ENCODE results near the gene PTPRN2.

The PTPRN2 gene

GRCh38 chr7:158422196-158422886 is 165.3 kb downstream of the PTPRN2 start:
- Histone ChIP-seq H3K23ac (ENCODE audit: low read depth, low read length, poor library complexity) (no peak overlapping the region), H3K18ac (ENCODE audit: low read length) (no peak overlapping the region), H3K27ac (replicated peaks; ENCODE audit: low read length) (no peak overlapping the region), H2AK5ac (ENCODE audit: low read depth, low read length) (no peak overlapping the region), H2BK120ac (ENCODE audit: low read depth, low read length) (no peak overlapping the region), H2BK5ac (ENCODE audit: low read length) (no peak overlapping the region), H2BK12ac (ENCODE audit: low read length) (no peak overlapping the region), H3K4ac (ENCODE audit: low read length) (no peak overlapping the region), H2AFZ (ENCODE audit: low read length) (no peak overlapping the region), H3K79me1 (ENCODE audit: low read depth, low read length) (no peaks in the 10 kb centered on the region), H3K9me3 (replicated peaks in 1 of 2; ENCODE audit: control insufficient read depth in 2 of 2, insufficient read depth in 1 of 2, low read depth in 1 of 2, low read length in 2 of 2) (no peaks in the 10 kb centered on the region), H3K14ac (ENCODE audit: low read length) (no peak overlapping the region), H3K4me3 (ENCODE audit: low read length in 2 of 2) (no peak overlapping the region), H3K36me3 (replicated peaks in 1 of 2; ENCODE audit: control insufficient read depth in 2 of 2, insufficient read depth in 2 of 2, low read length in 2 of 2) (no peaks in the 10 kb centered on the region), H3K4me1 (ENCODE audit: control insufficient read depth in 2 of 2, insufficient read depth in 1 of 2, low read depth in 1 of 2, low read length in 2 of 2) (no peaks in the 10 kb centered on the region), H4K8ac (ENCODE audit: low read depth, low read length) (no peak overlapping the region), H3K4me2 (ENCODE audit: insufficient read depth, low read length, poor library complexity, severe bottlenecking) (no peak overlapping the region), H4K91ac (ENCODE audit: low read depth, low read length, poor library complexity) (no peak overlapping the region), H3K9ac (ENCODE audit: low read depth, low read length, poor library complexity) (no peak overlapping the region), H2BK15ac (ENCODE audit: low read length) (no peak overlapping the region), H3K27me3 (ENCODE audit: control insufficient read depth in 3 of 3, insufficient read depth in 3 of 3, low read depth in 1 of 3, low read length in 3 of 3) (no peaks in the 10 kb centered on the region)
- no CpG with 5 or more reads among the region's 17 CpGs for WGBS, 2 donors (ENCODE audit: extremely low coverage in 2 of 2, insufficient read length in 2 of 2, insufficient replicate concordance in 1 of 2)
- DNase-seq (ENCODE audit: low spot score) = no peak

GRCh38 chr7:158421361-158421760 is 166.3 kb downstream of the PTPRN2 start:
- no peaks in the 10 kb centered on the region for H3K9me3 ChIP-seq (replicated peaks in 1 of 2; ENCODE audit: control insufficient read depth in 2 of 2, insufficient read depth in 1 of 2, low read depth in 1 of 2, low read length in 2 of 2)
- no peak overlapping the region for H3K27ac ChIP-seq (replicated peaks; ENCODE audit: low read length)
- no peak overlapping the region for H3K14ac ChIP-seq (ENCODE audit: low read length)
- H3K4me2 ChIP-seq (ENCODE audit: insufficient read depth, low read length, poor library complexity, severe bottlenecking) = no peak overlapping the region
- H4K91ac ChIP-seq (ENCODE audit: low read depth, low read length, poor library complexity) = no peak overlapping the region
- H3K9ac ChIP-seq (ENCODE audit: low read depth, low read length, poor library complexity) = no peak overlapping the region
- H3K4me3 ChIP-seq (ENCODE audit: low read length in 2 of 2) = no peak overlapping the region
- H2BK12ac ChIP-seq (ENCODE audit: low read length) = no peak overlapping the region
- no peaks in the 10 kb centered on the region for H3K36me3 ChIP-seq (replicated peaks in 1 of 2; ENCODE audit: control insufficient read depth in 2 of 2, insufficient read depth in 2 of 2, low read length in 2 of 2)
- no peak overlapping the region for H2AK5ac ChIP-seq (ENCODE audit: low read depth, low read length)
- H3K4me1 ChIP-seq (ENCODE audit: control insufficient read depth in 2 of 2, insufficient read depth in 1 of 2, low read depth in 1 of 2, low read length in 2 of 2) = no peaks in the 10 kb centered on the region
- H2BK15ac ChIP-seq (ENCODE audit: low read length) = no peak overlapping the region
- H3K79me1 ChIP-seq (ENCODE audit: low read depth, low read length) = no peaks in the 10 kb centered on the region
- H3K23ac ChIP-seq (ENCODE audit: low read depth, low read length, poor library complexity) = no peak overlapping the region
- no peak overlapping the region for H4K8ac ChIP-seq (ENCODE audit: low read depth, low read length)
- WGBS, 2 donors (ENCODE audit: extremely low coverage in 2 of 2, insufficient read length in 2 of 2, insufficient replicate concordance in 1 of 2) = no CpG with 5 or more reads among the region's 7 CpGs
- no peak overlapping the region for H2BK120ac ChIP-seq (ENCODE audit: low read depth, low read length)
- H2AFZ ChIP-seq (ENCODE audit: low read length) = no peak overlapping the region
- no peak for DNase-seq (ENCODE audit: low spot score)
- H3K18ac ChIP-seq (ENCODE audit: low read length) = no peak overlapping the region
- no peak overlapping the region for H2BK5ac ChIP-seq (ENCODE audit: low read length)
- no peak overlapping the region for H3K4ac ChIP-seq (ENCODE audit: low read length)
- H3K27me3 ChIP-seq (ENCODE audit: control insufficient read depth in 3 of 3, insufficient read depth in 3 of 3, low read depth in 1 of 3, low read length in 3 of 3) = no peaks in the 10 kb centered on the region

- DNase-seq (ENCODE audit: low spot score) = no peak
- H3K9ac ChIP-seq (ENCODE audit: low read depth, low read length, poor library complexity) = no peak overlapping the region
- peak overlapping the region in 1 of 2 donors; percentile 30 for H3K4me3 ChIP-seq (ENCODE audit: low read length in 2 of 2)
Measured at GRCh38 chr7:158420591-158421340, 166.9 kb downstream of the PTPRN2 start.

GRCh38 chr7:158419238-158419785 is 168.3 kb downstream of the PTPRN2 start:
- Histone ChIP-seq H3K23ac (ENCODE audit: low read depth, low read length, poor library complexity) (peak overlapping the region; percentile 67), H3K9ac (ENCODE audit: low read depth, low read length, poor library complexity) (no peak overlapping the region), H3K9me3 (replicated peaks in 1 of 2; ENCODE audit: control insufficient read depth in 2 of 2, insufficient read depth in 1 of 2, low read depth in 1 of 2, low read length in 2 of 2) (peaks cover 0 to 2% of the 10 kb centered on the region in 2 donors), H2AK5ac (ENCODE audit: low read depth, low read length) (no peak overlapping the region), H3K27ac (replicated peaks; ENCODE audit: low read length) (no peak overlapping the region), H3K4me2 (ENCODE audit: insufficient read depth, low read length, poor library complexity, severe bottlenecking) (no peak overlapping the region), H2BK5ac (ENCODE audit: low read length) (no peak overlapping the region), H2AFZ (ENCODE audit: low read length) (no peak overlapping the region), H3K4me3 (ENCODE audit: low read length in 2 of 2) (no peak overlapping the region), H4K91ac (ENCODE audit: low read depth, low read length, poor library complexity) (no peak overlapping the region), H3K27me3 (ENCODE audit: control insufficient read depth in 3 of 3, insufficient read depth in 3 of 3, low read depth in 1 of 3, low read length in 3 of 3) (no peaks in the 10 kb centered on the region), H3K18ac (ENCODE audit: low read length) (no peak overlapping the region), H2BK12ac (ENCODE audit: low read length) (no peak overlapping the region), H3K4me1 (ENCODE audit: control insufficient read depth in 2 of 2, insufficient read depth in 1 of 2, low read depth in 1 of 2, low read length in 2 of 2) (peaks cover 0 to 7% of the 10 kb centered on the region in 2 donors), H3K36me3 (replicated peaks in 1 of 2; ENCODE audit: control insufficient read depth in 2 of 2, insufficient read depth in 2 of 2, low read length in 2 of 2) (no peaks in the 10 kb centered on the region), H4K8ac (ENCODE audit: low read depth, low read length) (no peak overlapping the region), H3K4ac (ENCODE audit: low read length) (no peak overlapping the region), H3K79me1 (ENCODE audit: low read depth, low read length) (no peaks in the 10 kb centered on the region), H3K14ac (ENCODE audit: low read length) (no peak overlapping the region), H2BK15ac (ENCODE audit: low read length) (no peak overlapping the region), H2BK120ac (ENCODE audit: low read depth, low read length) (no peak overlapping the region)
- DNase-seq (ENCODE audit: low spot score) = no peak
- WGBS, 2 donors (ENCODE audit: extremely low coverage in 2 of 2, insufficient read length in 2 of 2, insufficient replicate concordance in 1 of 2) = no CpG with 5 or more reads among the region's 13 CpGs

More at GRCh38 chr7:158420591-158421340, 166.9 kb downstream of the PTPRN2 start:
- H2BK5ac ChIP-seq (ENCODE audit: low read length) = no peak overlapping the region
- H2BK12ac ChIP-seq (ENCODE audit: low read length) = no peak overlapping the region
- no peak overlapping the region for H2BK120ac ChIP-seq (ENCODE audit: low read depth, low read length)
- H3K18ac ChIP-seq (ENCODE audit: low read length) = no peak overlapping the region
- no peaks in the 10 kb centered on the region for H3K36me3 ChIP-seq (replicated peaks in 1 of 2; ENCODE audit: control insufficient read depth in 2 of 2, insufficient read depth in 2 of 2, low read length in 2 of 2)
- H4K8ac ChIP-seq (ENCODE audit: low read depth, low read length) = no peak overlapping the region
- no peak overlapping the region for H3K4me2 ChIP-seq (ENCODE audit: insufficient read depth, low read length, poor library complexity, severe bottlenecking)
- no peak overlapping the region for H3K27ac ChIP-seq (replicated peaks; ENCODE audit: low read length)
- peaks cover 0 to 2% of the 10 kb centered on the region in 2 donors for H3K9me3 ChIP-seq (replicated peaks in 1 of 2; ENCODE audit: control insufficient read depth in 2 of 2, insufficient read depth in 1 of 2, low read depth in 1 of 2, low read length in 2 of 2)
- H3K14ac ChIP-seq (ENCODE audit: low read length) = no peak overlapping the region
- no CpG with 5 or more reads among the region's 16 CpGs for WGBS, 2 donors (ENCODE audit: extremely low coverage in 2 of 2, insufficient read length in 2 of 2, insufficient replicate concordance in 1 of 2)
- H3K27me3 ChIP-seq (ENCODE audit: control insufficient read depth in 3 of 3, insufficient read depth in 3 of 3, low read depth in 1 of 3, low read length in 3 of 3) = no peaks in the 10 kb centered on the region
- H3K4me1 ChIP-seq (ENCODE audit: control insufficient read depth in 2 of 2, insufficient read depth in 1 of 2, low read depth in 1 of 2, low read length in 2 of 2) = no peaks in the 10 kb centered on the region
- H3K23ac ChIP-seq (ENCODE audit: low read depth, low read length, poor library complexity) = no peak overlapping the region
- no peak overlapping the region for H3K4ac ChIP-seq (ENCODE audit: low read length)
- no peaks in the 10 kb centered on the region for H3K79me1 ChIP-seq (ENCODE audit: low read depth, low read length)
- H2AK5ac ChIP-seq (ENCODE audit: low read depth, low read length) = no peak overlapping the region
- H2AFZ ChIP-seq (ENCODE audit: low read length) = no peak overlapping the region
- H4K91ac ChIP-seq (ENCODE audit: low read depth, low read length, poor library complexity) = no peak overlapping the region
- H2BK15ac ChIP-seq (ENCODE audit: low read length) = no peak overlapping the region
